Osteocyte (in vitro differentiated cells): ENCODE results near the gene KREMEN1. TPM values are rescaled to one million over a fixed set of nuclear protein-coding genes. Genes with fewer than 3 reads are reported as not detected.
"Not testable (repeated sequence)": the region's sequence is repeated elsewhere in the genome, so short reads cannot be mapped to it uniquely, and the experiment has no call there.

Experiments
- DNase-seq: peaks from one replicate; pipeline ENCODE4 v3.0.0; 2021; ENCODE audit warnings: mixed read lengths; ENCODE audit not compliant: unreplicated experiment; ENCODE audit errors: extremely low spot score
- H3K27ac Mint-ChIP-seq: one replicate; pipeline ENCODE4 v1.8.0; 2021; ENCODE audit warnings: mild to moderate bottlenecking, mixed read lengths; ENCODE audit not compliant: unreplicated experiment
- H3K27me3 Mint-ChIP-seq: one replicate; pipeline ENCODE4 v1.8.0; 2021; ENCODE audit warnings: mixed read lengths; ENCODE audit not compliant: unreplicated experiment
- H3K36me3 Mint-ChIP-seq: one replicate; pipeline ENCODE4 v1.8.0; 2021; ENCODE audit warnings: mixed read lengths; ENCODE audit not compliant: unreplicated experiment
- H3K4me1 Mint-ChIP-seq: one replicate; pipeline ENCODE4 v1.8.0; 2021; ENCODE audit warnings: mixed read lengths; ENCODE audit not compliant: unreplicated experiment
- H3K4me3 Mint-ChIP-seq: one replicate; pipeline ENCODE4 v1.8.0; 2021; ENCODE audit warnings: mild to moderate bottlenecking, moderate library complexity, mixed read lengths; ENCODE audit not compliant: unreplicated experiment
- H3K9me3 Mint-ChIP-seq: one replicate; pipeline ENCODE4 v1.8.0; 2021; ENCODE audit warnings: mixed read lengths; ENCODE audit not compliant: unreplicated experiment
- total RNA-seq: library from RNA; stranded (reverse); gene quantifications from 2 replicates; pipeline ENCODE4 v1.2.1, GENCODE V29; 2021
- TF ChIP-seq, protein P1 (sequence below): fragments of 200-600 bp; sonication (generic); IDR thresholded peaks from 2 replicates; pipeline ENCODE4 v1.5.0; 2021; ENCODE audit warnings: antibody characterized with exemption, mild to moderate bottlenecking, moderate library complexity

Gene KREMEN1
- total RNA-seq, 1 donor from 2014 or later: 2.9 TPM

DNA sequence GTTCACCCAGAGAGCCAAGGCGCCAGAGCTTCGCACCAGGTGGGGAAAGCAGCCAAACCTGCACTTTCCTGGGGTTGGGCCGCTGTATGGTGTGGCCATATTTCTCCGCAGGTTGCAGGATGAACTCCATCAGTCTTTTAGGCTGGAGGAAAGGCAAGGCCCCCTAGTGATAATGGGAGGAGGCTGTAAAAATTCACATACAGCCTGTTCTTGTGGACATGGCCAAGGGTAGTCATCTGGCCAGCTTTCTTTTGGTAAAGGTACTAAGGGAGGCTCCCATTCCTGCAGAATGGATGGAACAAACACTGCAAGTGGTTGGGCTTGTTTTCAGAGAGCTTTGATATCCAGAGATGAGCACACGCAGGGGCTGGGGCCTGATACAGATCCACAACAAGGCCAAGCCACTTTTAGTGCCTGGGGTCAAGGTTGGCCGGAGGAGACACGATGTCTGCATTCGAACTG lies 40.8 kb upstream of the KREMEN1 start:
- Mint-ChIP-seq H3K9me3 (no peaks in the 10 kb centered on the region), H3K27ac (peak overlapping the region; percentile 94), H3K4me1 (peaks cover 40% of the 10 kb centered on the region), H3K27me3 (no peaks in the 10 kb centered on the region), H3K4me3 (no peak overlapping the region), H3K36me3 (no peaks in the 10 kb centered on the region)
- TF ChIP-seq, protein P1, sequence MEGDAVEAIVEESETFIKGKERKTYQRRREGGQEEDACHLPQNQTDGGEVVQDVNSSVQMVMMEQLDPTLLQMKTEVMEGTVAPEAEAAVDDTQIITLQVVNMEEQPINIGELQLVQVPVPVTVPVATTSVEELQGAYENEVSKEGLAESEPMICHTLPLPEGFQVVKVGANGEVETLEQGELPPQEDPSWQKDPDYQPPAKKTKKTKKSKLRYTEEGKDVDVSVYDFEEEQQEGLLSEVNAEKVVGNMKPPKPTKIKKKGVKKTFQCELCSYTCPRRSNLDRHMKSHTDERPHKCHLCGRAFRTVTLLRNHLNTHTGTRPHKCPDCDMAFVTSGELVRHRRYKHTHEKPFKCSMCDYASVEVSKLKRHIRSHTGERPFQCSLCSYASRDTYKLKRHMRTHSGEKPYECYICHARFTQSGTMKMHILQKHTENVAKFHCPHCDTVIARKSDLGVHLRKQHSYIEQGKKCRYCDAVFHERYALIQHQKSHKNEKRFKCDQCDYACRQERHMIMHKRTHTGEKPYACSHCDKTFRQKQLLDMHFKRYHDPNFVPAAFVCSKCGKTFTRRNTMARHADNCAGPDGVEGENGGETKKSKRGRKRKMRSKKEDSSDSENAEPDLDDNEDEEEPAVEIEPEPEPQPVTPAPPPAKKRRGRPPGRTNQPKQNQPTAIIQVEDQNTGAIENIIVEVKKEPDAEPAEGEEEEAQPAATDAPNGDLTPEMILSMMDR: no peak
- DNase-seq: no peak

DNA sequence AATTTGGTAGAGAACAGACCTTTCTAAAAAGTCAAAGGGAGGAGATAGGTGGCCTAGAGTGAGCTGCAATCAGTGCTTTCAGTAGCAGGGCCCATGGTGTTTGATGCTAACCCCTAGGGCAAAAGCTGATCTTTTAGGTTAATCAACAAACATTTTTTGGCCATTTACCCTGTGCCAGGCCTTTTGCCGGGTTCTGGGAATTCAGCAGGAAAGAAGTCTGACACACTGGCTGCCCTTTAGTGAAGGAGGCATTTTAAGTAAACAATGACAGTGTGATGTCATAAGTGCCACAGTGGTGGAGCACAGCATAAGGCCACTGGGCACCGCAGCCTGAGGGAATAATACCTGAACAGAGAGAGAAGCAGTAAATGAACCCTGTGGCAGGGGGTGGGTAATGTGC lies 40.3 kb upstream of the KREMEN1 start:
- H3K9me3 Mint-ChIP-seq: no peaks in the 10 kb centered on the region
- H3K27me3 Mint-ChIP-seq: no peaks in the 10 kb centered on the region
- TF ChIP-seq, protein P1: no peak
- peaks cover 45% of the 10 kb centered on the region for H3K4me1 Mint-ChIP-seq
- H3K4me3 Mint-ChIP-seq: no peak overlapping the region
- H3K27ac Mint-ChIP-seq: peak overlapping the region; percentile 94
- no peaks in the 10 kb centered on the region for H3K36me3 Mint-ChIP-seq
- no peak for DNase-seq

DNA sequence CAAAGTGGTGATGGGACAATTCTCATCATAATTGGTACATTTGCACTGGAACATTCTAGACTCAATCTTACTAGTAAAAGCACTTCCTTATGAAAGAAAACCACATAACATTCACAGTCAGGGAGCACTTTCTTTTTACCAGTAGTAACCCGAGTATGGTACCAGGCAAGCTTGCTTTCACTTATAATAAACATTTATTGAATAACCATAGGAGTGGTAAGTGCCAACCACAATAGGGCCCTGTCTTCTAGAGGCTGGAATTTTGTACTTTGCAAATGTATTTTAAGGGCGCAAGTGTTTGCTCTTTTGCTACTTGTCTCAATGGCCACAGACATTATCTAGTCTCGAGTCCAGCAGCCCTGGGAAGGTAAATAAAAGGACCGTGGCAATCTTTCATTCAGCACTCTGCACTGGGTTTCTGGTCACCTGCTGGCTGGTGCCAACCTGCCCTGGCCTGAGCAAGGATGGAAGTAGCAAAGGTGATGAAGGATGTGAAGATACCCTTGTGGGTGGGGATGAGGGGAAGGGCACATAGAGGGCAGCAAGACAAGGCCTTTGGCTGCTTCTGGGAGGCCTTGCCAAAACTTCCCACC lies 35.4 kb upstream of the KREMEN1 start:
- H3K27ac Mint-ChIP-seq: no peak overlapping the region
- no peaks in the 10 kb centered on the region for H3K27me3 Mint-ChIP-seq
- TF ChIP-seq, protein P1: no peak
- H3K36me3 Mint-ChIP-seq: no peaks in the 10 kb centered on the region
- no peak overlapping the region for H3K4me3 Mint-ChIP-seq
- no peaks in the 10 kb centered on the region for H3K9me3 Mint-ChIP-seq
- H3K4me1 Mint-ChIP-seq: peaks cover 29% of the 10 kb centered on the region
- DNase-seq: no peak

DNA sequence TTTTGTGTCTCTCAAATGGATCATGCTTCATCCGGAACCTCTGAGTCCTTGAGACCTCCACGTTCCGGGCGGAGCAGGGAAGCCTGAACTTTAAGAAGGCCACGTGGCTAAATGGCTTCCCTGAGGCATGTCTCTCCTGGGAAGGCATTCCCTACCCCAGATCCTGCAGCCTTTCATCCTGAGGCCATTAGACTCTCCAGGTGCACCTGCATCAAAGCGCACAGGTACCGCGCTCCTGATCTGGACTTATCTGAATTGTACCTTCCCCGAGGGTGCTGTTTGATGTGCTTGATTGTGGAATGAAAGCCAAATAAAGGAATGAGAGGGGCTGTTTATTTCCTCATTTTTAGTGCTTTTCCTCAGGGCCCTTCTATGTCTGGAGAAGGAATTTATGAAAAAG lies 33.7 kb upstream of the KREMEN1 start:
- H3K9me3 Mint-ChIP-seq: no peaks in the 10 kb centered on the region

DNA sequence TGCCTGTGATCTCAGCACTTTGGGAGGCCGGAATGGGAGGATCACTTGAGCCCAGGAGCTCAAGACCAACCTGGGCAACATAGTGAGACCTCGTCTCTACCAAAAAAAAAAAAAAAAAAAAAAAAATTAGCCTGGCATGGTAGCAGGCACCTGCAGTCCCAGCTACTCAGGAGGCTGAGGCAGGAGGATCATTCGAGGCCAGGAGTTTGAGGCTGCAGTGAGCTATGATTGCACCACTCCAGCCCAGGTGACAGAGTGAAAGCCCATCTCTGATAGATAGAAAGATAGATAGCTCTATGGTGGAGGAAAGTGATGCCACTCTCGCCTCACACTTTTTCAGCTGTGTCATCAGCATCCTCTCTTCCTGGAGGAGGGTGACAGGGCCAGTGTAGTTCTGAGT lies 33.2 kb upstream of the KREMEN1 start:
- H3K4me3 Mint-ChIP-seq, H3K27ac Mint-ChIP-seq, H3K9me3 Mint-ChIP-seq, H3K36me3 Mint-ChIP-seq, H3K27me3 Mint-ChIP-seq, DNase-seq: not testable (repeated sequence)
- H3K4me1 Mint-ChIP-seq: peaks cover 27% of the 10 kb centered on the region

More for the DNA sequence above, 33.7 kb upstream of the KREMEN1 start:
- peaks cover 24% of the 10 kb centered on the region for H3K4me1 Mint-ChIP-seq
- TF ChIP-seq, protein P1: no peak
- H3K27me3 Mint-ChIP-seq: no peaks in the 10 kb centered on the region
- no peak for DNase-seq
- H3K4me3 Mint-ChIP-seq: no peak overlapping the region
- H3K36me3 Mint-ChIP-seq: no peaks in the 10 kb centered on the region
- no peak overlapping the region for H3K27ac Mint-ChIP-seq
